Rectal smooth muscle tissue (tissue), 1 donor: Measurements from ENCODE around the gene SETD2.

Experiments
- H3K27ac ChIP-seq: one replicate; pipeline ENCODE4 v1.7.0; 2013; ENCODE audit warnings: low read depth, low read length, inconsistent platforms
- H3K27me3 ChIP-seq: one replicate; pipeline ENCODE4 v1.7.0; 2013; ENCODE audit warnings: low read length; ENCODE audit not compliant: control insufficient read depth, insufficient read depth
- H3K36me3 ChIP-seq: one replicate; pipeline ENCODE4 v1.7.0; 2013; ENCODE audit warnings: low read length; ENCODE audit not compliant: control insufficient read depth, insufficient read depth
- H3K4me1 ChIP-seq: one replicate; pipeline ENCODE4 v1.7.0; 2013; ENCODE audit warnings: low read length; ENCODE audit not compliant: control insufficient read depth, insufficient read depth
- H3K4me3 ChIP-seq: one replicate; pipeline ENCODE4 v1.7.0; 2013; ENCODE audit warnings: low read length
- H3K9ac ChIP-seq: one replicate; pipeline ENCODE4 v1.7.0; 2013; ENCODE audit warnings: low read length

SETD2 gene

DNA sequence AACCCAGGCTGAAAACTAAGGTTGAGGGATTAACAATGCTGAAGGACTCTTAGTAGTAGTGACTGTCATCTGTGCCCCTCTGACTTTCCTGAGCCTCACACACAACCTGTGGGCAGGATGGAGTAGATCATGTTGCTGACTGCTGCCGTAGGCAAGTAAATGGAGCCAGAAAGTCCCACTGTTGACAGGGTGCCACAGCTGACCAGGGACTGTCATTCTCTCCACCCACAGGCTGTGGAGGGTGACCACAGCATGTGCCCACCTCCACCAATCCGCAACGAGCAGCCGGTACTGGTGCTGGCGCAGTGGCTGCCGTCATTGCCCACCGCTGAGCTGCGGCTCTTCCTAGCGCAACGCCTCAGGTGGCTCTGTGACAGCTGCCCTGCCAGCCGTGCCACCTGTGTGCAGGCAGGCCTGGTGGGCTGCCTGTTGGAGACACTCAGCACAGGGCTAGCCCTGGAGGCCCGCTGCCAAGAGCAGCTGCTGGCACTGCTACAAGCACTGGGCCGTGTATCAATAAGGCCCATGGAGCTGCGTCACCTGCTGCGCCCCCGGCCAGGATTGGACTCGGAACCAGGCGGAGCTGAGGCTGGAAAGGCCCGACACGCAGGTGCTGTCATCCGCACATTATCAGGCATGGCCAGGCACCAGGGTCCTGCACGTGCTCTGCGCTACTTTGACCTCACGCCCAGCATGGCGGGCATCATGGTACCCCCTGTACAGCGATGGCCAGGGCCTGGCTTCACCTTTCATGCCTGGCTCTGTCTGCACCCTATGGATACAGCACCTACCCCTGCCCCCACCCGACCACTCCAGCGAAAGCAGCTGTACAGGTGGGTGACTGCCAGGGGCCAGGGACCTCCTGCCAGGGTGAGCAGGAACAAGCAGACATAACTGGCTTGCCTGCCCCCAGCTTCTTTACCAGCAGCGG, 168.8 kb downstream of the SETD2 start:
- Histone ChIP-seq H3K4me3 (no peak overlapping the region), H3K4me1 (no peaks in the 10 kb centered on the region), H3K36me3 (peaks cover 3% of the 10 kb centered on the region), H3K27me3 (no peaks in the 10 kb centered on the region), H3K9ac (no peak overlapping the region), H3K27ac (no peak overlapping the region)

GRCh38 chr3:46993986-46994385, 169.9 kb downstream of the SETD2 start:
- H3K4me3 ChIP-seq = no peak overlapping the region
- H3K27ac ChIP-seq = no peak overlapping the region
- H3K4me1 ChIP-seq = no peaks in the 10 kb centered on the region
- H3K36me3 ChIP-seq = no peaks in the 10 kb centered on the region
- H3K27me3 ChIP-seq = no peaks in the 10 kb centered on the region
- no peak overlapping the region for H3K9ac ChIP-seq

DNA sequence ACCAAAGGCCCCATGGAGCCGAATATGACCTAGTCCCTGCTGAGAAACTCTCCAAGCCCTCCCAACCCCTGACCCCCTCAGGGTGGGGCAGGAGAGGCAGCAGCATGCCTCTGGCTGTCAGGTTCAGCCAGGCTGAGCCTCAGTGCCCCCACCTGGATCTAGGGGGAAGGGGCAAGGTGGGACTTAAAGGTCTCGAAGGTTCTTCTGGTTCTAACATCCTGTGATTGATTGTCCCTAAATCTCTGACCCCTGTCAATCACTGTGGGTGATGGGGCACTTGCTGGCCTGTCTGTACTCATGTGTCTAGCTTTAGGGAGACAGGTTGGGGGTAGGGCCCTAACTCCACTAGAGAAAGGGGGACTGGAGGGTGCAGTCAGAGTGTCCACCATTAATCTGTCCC, 170.6 kb downstream of the SETD2 start:
- Histone ChIP-seq H3K4me1 (no peaks in the 10 kb centered on the region), H3K9ac (no peak overlapping the region), H3K4me3 (no peak overlapping the region), H3K27ac (no peak overlapping the region), H3K36me3 (no peaks in the 10 kb centered on the region), H3K27me3 (no peaks in the 10 kb centered on the region)

GRCh38 chr3:46992231-46992630, 171.7 kb downstream of the SETD2 start:
- Histone ChIP-seq H3K27ac (no peak overlapping the region), H3K27me3 (no peaks in the 10 kb centered on the region), H3K36me3 (no peaks in the 10 kb centered on the region), H3K9ac (no peak overlapping the region), H3K4me1 (no peaks in the 10 kb centered on the region), H3K4me3 (no peak overlapping the region)

GRCh38 chr3:46991406-46992165, 172.3 kb downstream of the SETD2 start:
- no peak overlapping the region for H3K9ac ChIP-seq
- no peaks in the 10 kb centered on the region for H3K36me3 ChIP-seq
- no peaks in the 10 kb centered on the region for H3K4me1 ChIP-seq
- H3K4me3 ChIP-seq = no peak overlapping the region
- no peaks in the 10 kb centered on the region for H3K27me3 ChIP-seq
- no peak overlapping the region for H3K27ac ChIP-seq

DNA sequence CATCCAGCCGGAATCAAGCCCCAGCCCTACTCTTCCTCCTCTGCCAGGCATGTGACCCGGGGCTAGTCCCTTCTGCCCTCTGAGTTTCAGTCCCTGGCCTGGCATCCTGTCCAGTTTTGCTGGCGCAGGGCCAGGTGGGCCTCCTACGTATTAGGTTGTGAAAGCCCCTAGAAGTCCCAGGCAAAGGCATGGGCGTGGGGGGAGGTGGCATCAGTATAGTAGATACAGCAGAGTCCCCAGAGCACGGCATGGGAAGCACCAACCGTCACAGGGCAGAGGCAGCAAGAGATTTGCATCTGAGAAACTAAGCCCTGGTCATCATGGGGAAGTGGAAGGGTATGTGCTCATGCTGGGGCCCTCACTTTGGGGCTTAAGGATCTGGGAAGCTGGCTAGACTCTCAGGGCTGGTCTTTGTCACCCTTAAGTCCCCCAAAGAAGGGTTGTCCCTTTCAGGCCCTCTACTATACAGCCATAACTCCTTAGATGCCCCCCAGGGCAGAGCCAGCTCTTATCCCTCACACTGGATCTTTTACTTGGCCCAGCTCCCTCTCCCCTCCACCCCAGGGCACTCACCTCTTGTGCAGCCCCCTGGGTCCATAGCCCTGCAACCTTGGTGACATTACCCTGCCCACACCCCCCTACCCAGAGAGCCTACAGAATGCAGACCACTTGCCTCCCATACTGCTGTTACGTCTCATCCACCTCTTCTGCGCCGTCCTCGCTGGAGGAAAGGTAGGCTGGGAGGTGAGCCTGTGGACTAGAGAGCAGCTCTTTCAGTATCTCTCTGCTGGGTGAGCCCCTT, 173.1 kb downstream of the SETD2 start:
- no peaks in the 10 kb centered on the region for H3K36me3 ChIP-seq
- H3K27me3 ChIP-seq = no peaks in the 10 kb centered on the region
- H3K4me1 ChIP-seq = no peaks in the 10 kb centered on the region
- no peak overlapping the region for H3K9ac ChIP-seq
- no peak overlapping the region for H3K27ac ChIP-seq
- H3K4me3 ChIP-seq = no peak overlapping the region

DNA sequence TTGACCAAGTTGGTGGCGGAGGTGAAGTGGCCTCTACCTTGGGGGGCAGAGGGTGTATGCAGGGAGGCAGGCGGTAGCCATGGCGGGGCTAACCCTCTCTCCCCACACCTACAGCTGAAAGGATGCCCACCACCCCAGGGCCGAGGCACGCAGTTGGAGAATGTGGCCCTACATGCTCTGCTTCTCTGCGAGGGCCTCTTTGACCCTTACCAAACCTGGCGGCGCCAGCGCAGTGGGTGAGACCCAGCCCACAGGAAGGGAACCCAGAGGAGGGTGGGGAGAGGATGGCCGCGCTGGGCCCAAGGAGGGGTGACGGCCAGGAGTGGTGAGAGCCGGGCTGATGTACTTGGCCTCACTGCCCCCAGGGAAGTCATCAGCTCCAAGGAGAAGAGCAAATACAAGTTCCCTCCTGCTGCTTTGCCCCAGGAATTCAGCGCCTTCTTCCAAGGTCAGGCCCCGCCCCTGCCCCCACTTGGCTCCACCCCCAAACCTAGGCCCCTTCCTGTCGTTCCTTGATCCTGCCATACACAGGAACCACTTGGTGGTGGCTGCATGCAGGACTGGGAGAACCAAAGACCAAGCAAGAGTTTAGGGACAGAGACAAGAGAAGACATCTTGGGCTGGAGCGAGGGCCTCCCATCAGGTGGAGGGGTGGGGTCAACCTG, 174.6 kb downstream of the SETD2 start:
- H3K36me3 ChIP-seq = no peaks in the 10 kb centered on the region
- no peaks in the 10 kb centered on the region for H3K27me3 ChIP-seq
- H3K4me1 ChIP-seq = no peaks in the 10 kb centered on the region
- no peak overlapping the region for H3K4me3 ChIP-seq
- no peak overlapping the region for H3K9ac ChIP-seq
- H3K27ac ChIP-seq = no peak overlapping the region

GRCh38 chr3:46988616-46989015, 175.3 kb downstream of the SETD2 start:
- Histone ChIP-seq H3K4me3 (no peak overlapping the region), H3K27me3 (no peaks in the 10 kb centered on the region), H3K27ac (no peak overlapping the region), H3K36me3 (no peaks in the 10 kb centered on the region), H3K9ac (no peak overlapping the region), H3K4me1 (no peaks in the 10 kb centered on the region)

GRCh38 chr3:46987743-46988401, 176.0 kb downstream of the SETD2 start:
- no peak overlapping the region for H3K27ac ChIP-seq
- no peaks in the 10 kb centered on the region for H3K36me3 ChIP-seq
- no peaks in the 10 kb centered on the region for H3K4me1 ChIP-seq
- no peak overlapping the region for H3K9ac ChIP-seq
- H3K4me3 ChIP-seq = peak overlapping the region; percentile 41
- no peaks in the 10 kb centered on the region for H3K27me3 ChIP-seq

DNA sequence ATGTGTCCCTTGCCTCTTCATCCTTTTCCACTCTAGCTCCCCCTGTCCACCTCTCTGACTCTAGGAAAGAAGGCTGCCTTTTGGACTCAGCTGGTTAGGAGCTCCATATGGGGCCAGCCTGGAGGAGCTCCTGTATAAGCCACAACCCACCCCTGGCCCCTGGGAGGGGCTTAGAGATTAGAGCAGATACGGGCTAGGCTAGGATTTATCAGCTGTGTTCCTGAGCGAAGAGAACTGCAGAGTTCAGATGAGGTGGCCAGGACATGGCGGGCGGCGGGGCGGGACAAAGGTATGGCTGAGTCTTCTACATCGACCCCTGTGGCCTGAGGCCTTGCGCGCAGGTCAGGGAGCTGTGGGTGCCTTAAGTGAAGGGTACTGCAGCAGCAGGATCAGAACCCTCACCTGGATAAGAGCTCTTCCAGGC, 176.6 kb downstream of the SETD2 start:
- Histone ChIP-seq H3K27me3 (no peaks in the 10 kb centered on the region), H3K36me3 (no peaks in the 10 kb centered on the region), H3K9ac (no peak overlapping the region), H3K27ac (no peak overlapping the region), H3K4me3 (peak overlapping the region; percentile 41), H3K4me1 (no peaks in the 10 kb centered on the region)

- Histone ChIP-seq H3K4me3 (no peak overlapping the region), H3K4me1 (no peaks in the 10 kb centered on the region), H3K9ac (no peak overlapping the region), H3K27me3 (no peaks in the 10 kb centered on the region), H3K27ac (no peak overlapping the region), H3K36me3 (no peaks in the 10 kb centered on the region)
Measured at GRCh38 chr3:46986782-46987310, 177.1 kb downstream of the SETD2 start.
